ENCODE results near the gene CLDN3. TPM values are rescaled to one million over a fixed set of nuclear protein-coding genes. Genes with fewer than 3 reads are reported as not detected.

CLDN3 gene
- total and polyA plus RNA-seq, 10 of the 15 experiments (the other 5 are each of a cell fraction or from before 2014, with no cell fraction given), result 0.05 TPM; not detected in 9

DNA sequence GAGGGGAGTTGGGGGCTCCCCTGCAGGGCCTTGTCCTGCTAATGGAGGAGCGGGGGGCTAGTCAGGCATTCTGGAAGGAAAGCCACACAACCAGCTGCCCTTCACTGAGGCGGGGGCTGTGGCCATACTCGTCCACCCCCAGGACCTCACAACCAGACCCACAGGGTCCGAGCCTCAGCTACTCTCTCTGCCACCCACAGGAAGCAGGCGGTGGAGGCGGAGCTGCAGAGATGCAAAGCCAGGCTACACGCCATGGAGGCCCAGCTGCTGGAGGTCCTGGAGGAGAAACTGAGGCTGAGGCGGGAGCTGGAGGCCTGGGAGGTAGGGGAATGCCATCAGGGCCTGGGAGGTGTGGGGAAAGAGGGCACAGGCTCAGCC is 34.6 kb downstream of the CLDN3 start:
- no peak for TF ChIP-seq ESRRA (IDR thresholded peaks at IDR 0.05; ENCODE audit: low read length)
- TF ChIP-seq SIX5 (IDR thresholded peaks at IDR 0.05; ENCODE audit: low read depth, low read length, severe bottlenecking), result no peak
- TF ChIP-seq IRF5 (IDR thresholded peaks at IDR 0.05; ENCODE audit: borderline replicate concordance), result no peak
- TF ChIP-seq TCF7 (IDR thresholded peaks at IDR 0.05; ENCODE audit: borderline replicate concordance), result no peak
- no peak for TF ChIP-seq EZH2 (IDR thresholded peaks at IDR 0.05; ENCODE audit: borderline replicate concordance, control insufficient read depth, low read depth, low read length)
- TF ChIP-seq WRNIP1 (IDR thresholded peaks at IDR 0.05; ENCODE audit: borderline replicate concordance, low read depth, low read length), result no peak
- TF ChIP-seq TCF3 (IDR thresholded peaks at IDR 0.05; ENCODE audit: borderline replicate concordance, insufficient read depth, low read depth, low read length), result no peak
- TF ChIP-seq FOXM1 (IDR thresholded peaks at IDR 0.05; ENCODE audit: low read depth, low read length), result no peak
- TF ChIP-seq HCFC1 (IDR thresholded peaks at IDR 0.05; ENCODE audit: low read length), result no peak
- TF ChIP-seq MYB (IDR thresholded peaks at IDR 0.05; ENCODE audit: borderline replicate concordance, low read depth, low read length), result no peak
- H3K36me3 ChIP-seq (ENCODE audit: control insufficient read depth in 2 of 2, insufficient read depth in 2 of 2, low read length in 1 of 2), result peaks cover 0 to 8% of the 10 kb centered on the region in 2 experiments; a peak in 3 of 4 replicates
- SMC1A ChIA-PET (ENCODE audit: uncharacterized antibody, unreplicated experiment), result interaction anchor here (1.1 to 3.8 kb wide), 3 partner anchors 129 to 230 kb away, joined by 3 to 13 read pairs (median 3); no protein-coding TSS in a partner anchor
- CTCF ChIA-PET, result interaction anchor here (0.7 to 3.8 kb wide), 14 partner anchors 10 to 820 kb away, joined by 3 to 21 read pairs (median 4); no protein-coding TSS in a partner anchor
- H3K4me1 ChIP-seq (ENCODE audit: control insufficient read depth, insufficient read depth, low read length), result no peaks in the 10 kb centered on the region; the same call in 1 of the 2 replicates
- in situ Hi-C loops (cut with MboI) (no loop called here), intact Hi-C loops (cut with micrococcal nuclease; ENCODE audit: unreplicated experiment) (loop anchor here (2.0 to 10.0 kb wide), 3 partner anchors 119 to 211 kb away; partner anchors contain the start of gene BAZ1B)
- no peak overlapping the region for H3K4me3 ChIP-seq
- WGBS (ENCODE audit: insufficient coverage, insufficient replicate concordance, low lambda C conversion rate, missing lambda C conversion rate), result 88% methylated on average over 6 of the region's 8 CpGs
- no peaks in the 10 kb centered on the region for H4K20me1 ChIP-seq (ENCODE audit: control insufficient read depth, insufficient read depth)
- H3K9ac ChIP-seq (ENCODE audit: control insufficient read depth, insufficient read depth, low read length), result no peak overlapping the region
- H3K27me3 ChIP-seq (replicated peaks in 1 of 2; ENCODE audit: control insufficient read depth in 2 of 2, insufficient read depth in 2 of 2, low read length in 1 of 2), result no peaks in the 10 kb centered on the region
- RAD21 ChIA-PET (ENCODE audit: unreplicated experiment), result interaction anchor here (0.9 to 2.1 kb wide), 3 partner anchors 129 to 353 kb away, joined by 3 to 13 read pairs (median 3); no protein-coding TSS in a partner anchor
- POLR2A ChIA-PET, result no interaction called here
- H3K4me2 ChIP-seq (ENCODE audit: control insufficient read depth, insufficient read depth), result no peak overlapping the region
- no peaks in the 10 kb centered on the region for H3K9me3 ChIP-seq (replicated peaks; ENCODE audit: control insufficient read depth, insufficient read depth, low read length)
- no peak overlapping the region for H2AFZ ChIP-seq (ENCODE audit: control insufficient read depth, low read depth, low read length)
- no peak for ATAC-seq
- no peak for DNase-seq (ENCODE audit: low read depth, low spot score)
- no peak overlapping the region for H3K27ac ChIP-seq (ENCODE audit: control insufficient read depth, insufficient read depth)
- H3K79me2 ChIP-seq (ENCODE audit: control insufficient read depth, insufficient read depth, low read length), result no peaks in the 10 kb centered on the region; the same call in 1 of the 2 replicates
- FAIRE-seq, result no peak
- BruUV-seq (replicated peaks), result no TSS peak

Measured in GM12878 (cell line).